ENCODE data around the gene MEGF8.
"Not testable (repeated sequence)": the region's sequence is repeated elsewhere in the genome, so short reads cannot be mapped to it uniquely, and the experiment has no call there.

MEGF8 gene

DNA sequence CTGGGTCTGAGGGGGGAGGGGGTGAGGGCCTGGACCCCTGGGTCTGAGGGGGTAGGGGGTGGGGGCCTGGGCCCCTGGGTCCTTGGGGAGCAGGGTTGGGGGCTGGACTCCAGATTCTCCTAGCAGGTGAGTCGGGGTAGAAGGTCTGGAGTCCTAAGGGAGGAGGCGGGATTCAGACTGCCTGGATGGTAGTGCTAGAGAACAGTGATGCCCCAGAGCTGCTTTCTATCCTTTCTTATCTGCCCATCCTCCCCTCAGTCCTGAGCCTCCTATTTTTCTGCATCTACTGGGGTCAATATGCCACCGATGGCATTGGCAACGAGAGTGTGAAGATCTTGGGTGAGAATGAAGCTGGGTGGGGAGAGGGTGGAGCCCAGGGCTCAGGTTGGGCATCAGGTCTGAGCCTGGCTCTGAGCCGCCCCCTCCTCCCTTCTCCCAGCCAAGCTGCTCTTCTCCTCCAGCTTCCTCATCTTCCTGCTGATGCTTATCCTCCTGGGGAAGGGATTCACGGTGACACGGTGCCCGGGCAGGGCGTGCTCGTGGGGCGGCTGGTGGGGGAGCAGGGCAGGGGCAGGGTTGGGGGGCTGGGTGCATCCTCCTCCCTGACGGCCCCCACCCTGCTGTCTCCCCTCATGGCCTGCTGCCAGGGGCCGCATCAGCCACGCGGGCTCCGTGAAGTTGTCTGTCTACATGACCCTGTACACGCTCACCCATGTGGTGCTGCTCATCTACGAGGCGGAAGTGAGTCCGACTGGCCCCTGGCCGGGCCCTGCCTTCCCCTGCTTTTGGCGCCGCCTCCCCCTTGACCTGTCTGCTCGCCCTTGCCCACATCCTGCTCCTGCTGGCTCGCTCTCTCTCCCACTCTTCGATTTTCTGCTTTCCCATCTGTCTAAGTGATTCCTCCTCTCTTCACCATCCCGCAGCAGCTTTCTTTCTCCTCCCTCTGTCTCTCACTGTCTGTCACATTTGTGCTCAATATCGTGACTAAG, 8.9 kb upstream of the MEGF8 start:
- no peak for DNase-seq (ENCODE audit: low read depth in 1 of 2, low spot score in 1 of 2)
- in situ Hi-C loops (cut with HindIII; ENCODE audit: low pct_unique_long_range_greater_than_20kb, low sequenced_read_pairs): no loop called here
- no peak for TF ChIP-seq JUND (IDR thresholded peaks at IDR 0.05; ENCODE audit: low read depth)

DNA sequence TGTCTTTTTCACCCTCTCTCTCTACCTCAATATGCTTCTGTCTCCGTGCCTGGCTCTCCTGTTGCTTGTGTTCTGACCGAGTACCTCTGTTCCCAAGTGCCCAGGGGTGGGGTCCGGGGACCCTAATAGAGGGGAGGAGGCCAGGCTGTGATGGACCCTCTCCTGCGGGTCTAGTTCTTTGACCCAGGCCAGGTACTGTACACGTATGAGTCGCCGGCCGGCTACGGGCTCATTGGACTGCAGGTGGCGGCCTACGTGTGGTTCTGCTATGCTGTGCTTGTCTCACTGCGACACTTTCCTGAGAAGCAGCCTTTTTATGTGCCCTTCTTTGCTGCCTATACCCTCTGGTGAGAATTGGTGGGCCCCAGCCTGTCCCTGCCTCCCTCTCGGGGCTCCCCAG, 7.9 kb upstream of the MEGF8 start:
- TF ChIP-seq JUND (IDR thresholded peaks at IDR 0.05; ENCODE audit: low read depth): no peak
- DNase-seq (ENCODE audit: low read depth in 1 of 2, low spot score in 1 of 2): no peak
- in situ Hi-C loops (cut with HindIII; ENCODE audit: low pct_unique_long_range_greater_than_20kb, low sequenced_read_pairs): no loop called here

DNA sequence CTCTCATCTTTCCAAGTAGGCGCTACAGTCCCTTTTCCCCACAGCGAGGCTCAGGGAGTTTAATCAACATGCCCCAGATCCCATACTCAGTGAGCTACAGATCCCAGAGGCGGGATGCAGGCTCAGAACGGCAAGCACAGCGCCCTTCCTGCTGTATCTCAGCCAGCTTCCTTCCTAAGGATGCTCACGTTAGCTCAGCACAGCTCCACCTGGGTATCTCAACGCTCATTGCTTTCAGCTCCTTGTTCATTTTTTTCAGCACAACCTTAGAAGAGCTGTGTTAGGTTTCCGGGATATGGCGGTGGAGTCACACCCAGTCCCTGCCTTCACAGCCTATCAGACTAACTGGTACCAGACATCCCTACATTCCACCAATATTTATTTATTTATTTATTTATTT, 3.1 kb upstream of the MEGF8 start:
- no peak for TF ChIP-seq JUND (IDR thresholded peaks at IDR 0.05; ENCODE audit: low read depth)
- in situ Hi-C loops (cut with HindIII; ENCODE audit: low pct_unique_long_range_greater_than_20kb, low sequenced_read_pairs): no loop called here
- DNase-seq (ENCODE audit: low read depth in 1 of 2, low spot score in 1 of 2): no peak

DNA sequence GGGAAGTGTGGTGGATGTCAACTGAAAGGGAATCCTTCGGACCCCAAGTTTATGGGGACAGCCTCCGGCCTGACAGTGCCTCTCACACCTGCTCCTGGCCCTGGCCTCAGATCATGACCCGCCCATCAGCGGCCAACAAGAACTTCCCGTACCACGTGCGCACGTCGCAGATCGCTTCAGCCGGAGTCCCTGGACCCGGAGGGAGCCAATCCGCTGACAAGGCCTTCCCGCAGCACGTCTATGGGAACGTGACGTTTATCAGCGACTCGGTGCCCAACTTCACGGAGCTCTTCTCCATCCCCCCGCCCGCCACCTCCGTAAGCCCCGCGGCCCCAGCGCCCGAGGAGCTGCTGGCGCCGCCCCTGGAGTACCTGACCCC, 2.0 kb upstream of the MEGF8 start:
- in situ Hi-C loops (cut with HindIII; ENCODE audit: low pct_unique_long_range_greater_than_20kb, low sequenced_read_pairs): no loop called here
- no peak for TF ChIP-seq JUND (IDR thresholded peaks at IDR 0.05; ENCODE audit: low read depth)
- DNase-seq (ENCODE audit: low read depth in 1 of 2, low spot score in 1 of 2): no peak

DNA sequence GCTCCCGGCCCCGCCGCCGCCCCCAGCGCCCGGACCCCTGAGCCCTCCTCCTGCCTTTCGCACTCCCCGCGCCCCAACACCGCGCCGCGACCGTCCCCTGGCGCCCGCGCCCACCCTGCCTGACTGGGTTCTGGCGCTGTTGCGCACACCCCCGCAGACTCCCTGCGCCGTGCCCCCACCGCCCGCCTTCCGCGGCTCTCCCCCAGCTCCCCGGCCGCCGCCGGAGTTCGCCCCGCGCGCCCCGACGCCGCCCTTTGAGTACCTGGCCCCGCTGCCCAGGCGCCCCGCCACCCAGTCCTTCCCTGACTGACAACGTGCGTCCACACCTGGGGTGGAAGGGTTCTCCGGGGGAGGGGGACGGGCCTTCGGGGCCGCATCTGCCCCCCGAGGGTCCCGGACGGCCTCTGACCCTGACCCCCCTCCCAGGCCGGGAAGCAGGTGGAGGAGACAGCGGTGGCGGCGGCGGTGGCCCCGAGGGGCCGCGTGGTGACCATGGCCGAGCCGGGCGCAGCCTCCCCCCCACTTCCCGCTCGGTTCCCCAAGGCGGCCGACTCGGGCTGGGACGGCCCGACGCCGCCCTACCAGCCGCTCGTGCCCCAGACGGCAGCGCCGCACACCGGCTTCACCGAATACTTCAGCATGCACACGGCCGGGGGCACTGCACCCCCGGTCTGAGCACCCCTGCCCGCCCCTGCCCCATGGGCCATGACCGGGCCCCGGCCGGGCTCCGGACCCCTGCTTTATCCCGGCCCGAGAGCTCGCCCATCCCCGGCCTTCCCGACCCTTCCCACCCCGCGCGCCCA, 1.4 kb upstream of the MEGF8 start:
- no peak for TF ChIP-seq JUND (IDR thresholded peaks at IDR 0.05; ENCODE audit: low read depth)
- in situ Hi-C loops (cut with HindIII; ENCODE audit: low pct_unique_long_range_greater_than_20kb, low sequenced_read_pairs): no loop called here
- no peak for DNase-seq (ENCODE audit: low read depth in 1 of 2, low spot score in 1 of 2)

DNA sequence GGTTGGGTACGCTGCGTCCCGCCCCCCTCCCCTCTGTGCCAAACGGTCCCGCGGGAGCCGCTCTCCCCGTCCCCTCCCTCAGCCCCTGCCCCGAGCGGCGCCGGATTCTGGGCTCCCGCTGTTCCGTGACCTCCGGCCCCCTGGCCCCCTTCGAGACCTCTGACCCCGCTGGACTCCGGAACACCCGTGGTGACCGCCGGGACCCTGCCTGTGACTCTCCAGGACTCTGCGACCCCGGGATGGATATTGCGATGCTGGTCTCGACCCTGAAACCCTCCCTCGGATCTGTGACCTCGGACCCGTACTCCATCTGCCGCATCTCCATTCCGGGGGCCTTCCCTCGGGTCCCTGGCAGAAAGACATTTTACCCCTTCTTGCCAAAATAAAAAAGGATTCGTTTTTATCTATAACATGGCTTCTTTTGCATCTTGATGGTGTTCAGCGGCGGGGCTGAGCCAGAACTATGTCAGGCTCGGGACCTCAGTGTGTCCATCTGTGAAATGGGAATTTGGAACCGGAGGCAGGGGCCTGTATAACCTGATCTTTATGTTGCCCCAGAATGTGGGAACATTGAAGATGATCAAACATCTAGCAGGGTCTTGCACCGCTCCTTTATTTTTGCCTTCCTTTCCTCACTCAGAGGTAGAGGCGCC, 654 bp upstream of the MEGF8 start:
- DNase-seq (ENCODE audit: low read depth in 1 of 2, low spot score in 1 of 2): no peak
- no peak for TF ChIP-seq JUND (IDR thresholded peaks at IDR 0.05; ENCODE audit: low read depth)
- in situ Hi-C loops (cut with HindIII; ENCODE audit: low pct_unique_long_range_greater_than_20kb, low sequenced_read_pairs): no loop called here

DNA sequence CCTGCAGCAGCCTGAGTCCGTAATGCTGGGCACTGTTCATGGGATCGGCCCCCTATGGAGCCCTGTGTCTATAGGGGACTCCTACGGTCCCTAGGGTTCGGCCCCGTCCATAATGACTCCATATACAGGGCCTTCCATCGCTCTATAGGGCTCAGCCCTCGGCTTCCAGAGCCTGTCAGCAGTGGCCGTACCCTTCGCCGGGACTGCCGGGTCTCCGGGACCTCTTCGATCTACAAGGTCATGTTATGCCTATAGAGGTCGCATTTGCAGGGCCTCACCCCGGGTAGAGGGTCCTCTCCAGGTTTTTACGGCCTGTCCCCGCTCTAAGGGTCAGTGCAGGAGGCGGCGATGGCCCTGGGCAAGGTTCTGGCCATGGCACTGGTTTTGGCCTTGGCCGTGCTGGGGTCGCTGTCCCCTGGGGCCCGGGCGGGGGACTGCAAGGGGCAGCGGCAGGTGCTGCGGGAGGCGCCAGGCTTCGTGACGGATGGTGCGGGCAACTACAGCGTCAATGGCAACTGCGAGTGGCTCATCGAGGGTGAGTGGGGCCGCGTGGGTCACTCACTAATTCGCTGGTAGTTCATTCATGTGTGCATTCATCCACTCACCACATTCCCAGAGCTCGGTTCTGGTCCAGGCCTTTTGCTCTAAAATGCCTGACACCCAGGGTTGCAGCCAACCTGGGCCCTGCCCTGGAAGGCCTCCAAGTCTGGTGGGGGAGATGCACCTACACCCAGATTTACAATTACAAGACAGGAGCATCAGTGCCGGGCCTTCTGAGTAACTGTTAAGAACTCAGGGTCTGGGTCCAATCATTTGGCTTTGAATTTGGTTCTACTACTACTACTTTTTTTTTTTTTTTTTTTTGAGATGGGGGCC, 699 bp downstream of the MEGF8 start:
- no peak for TF ChIP-seq JUND (IDR thresholded peaks at IDR 0.05; ENCODE audit: low read depth)
- in situ Hi-C loops (cut with HindIII; ENCODE audit: low pct_unique_long_range_greater_than_20kb, low sequenced_read_pairs): no loop called here
- DNase-seq (ENCODE audit: low read depth in 1 of 2, low spot score in 1 of 2): no peak

DNA sequence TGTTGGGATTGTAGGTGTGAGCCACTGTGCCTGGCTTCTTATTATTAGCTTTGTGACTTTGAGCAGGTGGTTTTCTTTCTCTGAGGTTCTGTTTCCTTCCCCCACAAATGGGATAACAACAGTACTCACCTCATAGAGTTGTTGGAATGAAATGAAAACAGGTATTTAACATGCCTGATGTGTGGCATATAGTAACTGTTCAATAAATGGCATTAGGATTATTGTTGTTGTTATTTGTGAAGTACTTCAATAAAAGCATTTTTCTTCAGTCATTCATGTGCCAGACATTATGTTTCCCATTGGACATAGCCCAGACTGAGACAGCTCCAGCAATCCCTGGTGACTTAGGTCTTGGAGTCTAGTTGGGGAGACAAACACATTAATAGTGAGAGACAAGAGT, 1.5 kb downstream of the MEGF8 start:
- TF ChIP-seq JUND (IDR thresholded peaks at IDR 0.05; ENCODE audit: low read depth): no peak
- no peak for DNase-seq (ENCODE audit: low read depth in 1 of 2, low spot score in 1 of 2)
- in situ Hi-C loops (cut with HindIII; ENCODE audit: low pct_unique_long_range_greater_than_20kb, low sequenced_read_pairs): no loop called here

DNA sequence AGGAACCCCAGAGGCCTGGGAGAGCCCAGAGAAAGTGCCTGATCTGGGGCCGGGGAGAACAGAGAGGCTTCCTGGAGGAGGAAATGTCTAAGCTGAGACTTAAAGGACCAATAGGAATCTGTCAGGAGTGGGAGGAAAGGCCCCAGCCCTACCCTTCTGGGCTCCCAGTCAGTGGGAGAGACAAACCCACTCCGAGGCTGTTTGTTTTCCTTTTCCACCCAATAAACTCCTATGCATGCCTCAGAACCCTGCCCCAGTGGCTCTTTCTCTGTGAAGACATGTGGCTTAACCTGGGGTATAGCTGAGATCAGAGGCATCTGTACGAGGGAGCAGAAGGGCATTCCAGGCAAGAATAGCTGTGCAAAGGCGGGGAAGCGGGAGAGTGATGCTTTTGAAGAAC, 1.9 kb downstream of the MEGF8 start:
- TF ChIP-seq JUND (IDR thresholded peaks at IDR 0.05; ENCODE audit: low read depth): no peak
- in situ Hi-C loops (cut with HindIII; ENCODE audit: low pct_unique_long_range_greater_than_20kb, low sequenced_read_pairs): no loop called here
- DNase-seq (ENCODE audit: low read depth in 1 of 2, low spot score in 1 of 2): no peak

DNA sequence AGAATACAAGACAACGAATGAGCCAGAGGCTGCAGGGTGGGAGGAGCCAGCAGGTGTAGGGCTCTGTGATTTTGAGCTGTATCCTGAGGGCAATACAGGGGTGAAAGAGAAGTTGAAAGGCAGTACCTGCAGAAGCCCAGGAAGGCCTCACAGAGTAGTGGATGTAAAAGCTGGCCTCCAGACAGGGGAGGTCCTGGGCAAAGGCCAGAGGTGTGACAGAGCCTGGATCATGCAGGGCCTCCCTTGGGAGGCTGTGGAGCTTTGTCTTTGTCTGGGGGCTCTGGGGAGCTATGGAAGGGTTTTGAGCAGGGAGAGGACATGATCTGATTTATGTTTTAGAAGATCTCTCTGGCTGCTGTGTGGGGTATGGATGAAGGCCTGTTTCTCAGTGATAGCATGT, 2.7 kb downstream of the MEGF8 start:
- no peak for DNase-seq (ENCODE audit: low read depth in 1 of 2, low spot score in 1 of 2)

DNA sequence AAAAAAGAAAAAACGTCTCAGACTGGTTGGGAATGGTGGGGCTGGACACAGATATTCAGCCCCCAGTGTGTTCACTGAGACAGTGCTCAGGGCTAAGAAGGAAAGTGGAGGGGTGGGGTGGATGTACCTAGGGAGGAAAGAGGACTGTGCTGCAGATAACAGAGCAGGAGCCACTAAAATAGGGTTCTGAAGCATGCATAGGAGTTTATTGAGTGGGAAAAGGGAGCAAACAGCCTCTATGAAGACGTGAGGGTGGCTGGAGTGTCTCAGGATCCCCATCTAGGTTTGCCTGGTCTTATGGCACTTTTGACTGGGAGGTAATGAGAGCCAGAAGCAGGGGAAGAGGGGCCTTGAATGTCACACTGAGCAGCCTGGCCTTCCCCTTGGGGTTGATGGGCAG, 3.4 kb downstream of the MEGF8 start:
- in situ Hi-C loops (cut with HindIII; ENCODE audit: low pct_unique_long_range_greater_than_20kb, low sequenced_read_pairs): no loop called here
- DNase-seq (ENCODE audit: low read depth in 1 of 2, low spot score in 1 of 2): no peak
- no peak for TF ChIP-seq JUND (IDR thresholded peaks at IDR 0.05; ENCODE audit: low read depth)

More for the DNA sequence above, 2.7 kb downstream of the MEGF8 start:
- no peak for TF ChIP-seq JUND (IDR thresholded peaks at IDR 0.05; ENCODE audit: low read depth)
- in situ Hi-C loops (cut with HindIII; ENCODE audit: low pct_unique_long_range_greater_than_20kb, low sequenced_read_pairs): no loop called here

DNA sequence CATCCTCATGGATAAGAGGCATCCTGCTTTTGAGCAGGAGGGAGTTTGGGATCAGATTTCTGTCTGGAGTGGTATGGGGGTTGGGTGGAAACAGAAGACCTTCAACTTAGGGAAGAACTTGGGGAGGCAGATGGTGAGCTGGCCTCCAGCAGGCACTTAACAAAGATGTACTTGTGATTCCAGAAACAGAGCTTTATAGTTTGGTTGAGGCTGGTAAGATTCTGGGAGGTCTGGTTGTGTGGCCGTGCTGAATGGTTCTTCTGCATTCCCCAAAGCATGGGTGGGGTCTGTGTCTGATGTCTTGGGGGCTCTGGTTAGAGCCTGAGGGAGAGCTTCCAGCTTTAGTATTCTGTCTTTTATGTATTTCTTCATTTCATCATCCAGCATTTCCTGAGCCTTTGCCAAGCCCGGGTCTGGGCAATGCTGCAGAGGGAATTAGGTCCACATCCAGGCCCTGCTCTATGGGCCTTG, 4.8 kb downstream of the MEGF8 start:
- in situ Hi-C loops (cut with HindIII; ENCODE audit: low pct_unique_long_range_greater_than_20kb, low sequenced_read_pairs): no loop called here
- TF ChIP-seq JUND (IDR thresholded peaks at IDR 0.05; ENCODE audit: low read depth): no peak
- DNase-seq (ENCODE audit: low read depth in 1 of 2, low spot score in 1 of 2): no peak

DNA sequence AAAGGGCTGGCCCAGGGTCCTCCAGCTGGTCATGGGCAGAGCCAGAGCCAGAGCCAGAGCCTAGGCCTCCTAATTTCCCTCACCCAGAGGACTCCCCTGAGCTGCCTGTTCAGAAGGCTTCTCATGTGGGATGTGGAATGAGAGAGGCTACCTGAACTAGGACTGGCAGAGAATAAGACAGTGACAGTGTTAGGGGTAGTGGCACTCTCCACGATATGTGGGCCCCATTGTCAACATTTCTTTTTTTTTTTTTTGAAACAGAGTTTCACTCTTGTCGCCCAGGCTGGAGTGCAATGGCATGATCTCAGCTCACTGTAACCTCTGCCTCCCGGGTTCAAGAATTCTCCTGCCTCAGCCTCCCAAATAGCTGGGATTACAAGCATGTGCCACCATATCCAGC, 5.9 kb downstream of the MEGF8 start:
- in situ Hi-C loops (cut with HindIII; ENCODE audit: low pct_unique_long_range_greater_than_20kb, low sequenced_read_pairs); DNase-seq (ENCODE audit: low read depth in 1 of 2, low spot score in 1 of 2): not testable (repeated sequence)
